Activated CD8-positive, alpha-beta memory T cell treated with anti-CD3 and anti-CD28 coated beads, Interleukin-2, amount 10 ng/mL, durations not matched to agents 7 days and 5 days (primary cell): Measurements from ENCODE around the gene CMTM8. TPM values are rescaled to one million over a fixed set of nuclear protein-coding genes. Genes with fewer than 3 reads are reported as not detected.
A peak's percentile ranks its signal among the peaks of the same experiment; 100 is the strongest.

Source experiments
- ATAC-seq: fragments of 150-1000 bp; cut with Tn5 transposase; one replicate; pipeline ENCODE4 v1.10.0; 2021; ENCODE audit warnings: moderate library complexity
- CTCF ChIA-PET: fragments of 350-600 bp; sonication (Branson Sonifier 250); formaldehyde crosslinking; loops from one replicate; lab custom pipeline; 2021; ENCODE audit warnings: antibody characterized with exemption; lab: Charles Lee
- DNase-seq: peaks from one replicate; pipeline ENCODE4 v3.0.0-alpha.2; 2020
- H3K27ac Mint-ChIP-seq: one replicate; pipeline ENCODE4 v1.8.0; 2021; ENCODE audit warnings: mild to moderate bottlenecking, mixed read lengths
- H3K27me3 Mint-ChIP-seq: one replicate; pipeline ENCODE4 v1.8.0; 2021; ENCODE audit warnings: mixed read lengths
- H3K36me3 Mint-ChIP-seq: one replicate; pipeline ENCODE4 v1.8.0; 2021; ENCODE audit warnings: mild to moderate bottlenecking, mixed read lengths
- H3K4me1 Mint-ChIP-seq: one replicate; pipeline ENCODE4 v1.8.0; 2021; ENCODE audit warnings: mixed read lengths
- H3K4me3 Mint-ChIP-seq: one replicate; pipeline ENCODE4 v1.8.0; 2021; ENCODE audit warnings: mild to moderate bottlenecking, moderate library complexity, mixed read lengths
- H3K9me3 Mint-ChIP-seq: one replicate; pipeline ENCODE4 v1.8.0; 2022; ENCODE audit warnings: low read depth, mixed read lengths
- total RNA-seq, 2 experiments: library from RNA; stranded (reverse); gene quantifications; one replicate each; pipeline ENCODE4 v1.2.3, GENCODE V29; 2021

The CMTM8 gene
- total RNA-seq, 2 experiments from 2014 or later, result 4.0 to 4.4 TPM

- CTCF ChIA-PET, result interaction anchor here (1.0 kb wide), 1 partner anchor 59 kb away, joined by 3 read pairs; no protein-coding TSS in a partner anchor
- no peak for ATAC-seq
Observed at GRCh38 chr3:32347343-32348125, 109.1 kb downstream of the CMTM8 start.

DNA sequence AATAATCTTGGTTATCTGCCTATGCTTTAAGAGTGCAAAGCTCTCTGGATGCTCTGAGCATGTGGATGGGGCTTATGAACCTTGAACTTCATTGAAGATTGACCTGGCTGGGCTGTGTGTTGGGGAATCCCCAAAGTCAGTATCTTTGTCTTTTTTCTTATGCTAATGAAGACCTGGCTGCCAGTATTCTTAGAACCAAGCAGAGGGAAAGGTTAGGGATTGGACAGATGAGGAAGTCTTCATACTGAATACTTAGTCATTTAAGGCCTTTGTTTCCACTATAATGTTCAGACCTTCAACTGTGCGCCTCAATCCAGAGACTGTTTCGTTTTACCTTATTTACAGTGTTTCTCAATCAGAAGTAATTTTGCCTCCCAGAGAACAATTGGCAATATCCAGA lies 110.7 kb downstream of the CMTM8 start:
- Mint-ChIP-seq H3K27me3 (no peaks in the 10 kb centered on the region), H3K4me1 (no peaks in the 10 kb centered on the region), H3K27ac (no peak overlapping the region), H3K36me3 (no peaks in the 10 kb centered on the region), H3K9me3 (no peaks in the 10 kb centered on the region), H3K4me3 (no peak overlapping the region)
- CTCF ChIA-PET, result interaction anchor here (1.1 kb wide), 1 partner anchor 22 kb away, joined by 3 read pairs; no protein-coding TSS in a partner anchor
- no peak for ATAC-seq
- DNase-seq, result no peak

More at GRCh38 chr3:32347343-32348125, 109.1 kb downstream of the CMTM8 start:
- DNase-seq, result no peak
- no peaks in the 10 kb centered on the region for H3K27me3 Mint-ChIP-seq
- no peaks in the 10 kb centered on the region for H3K36me3 Mint-ChIP-seq
- H3K4me3 Mint-ChIP-seq, result no peak overlapping the region
- H3K27ac Mint-ChIP-seq, result no peak overlapping the region
- H3K9me3 Mint-ChIP-seq, result no peaks in the 10 kb centered on the region
- no peaks in the 10 kb centered on the region for H3K4me1 Mint-ChIP-seq

- H3K27me3 Mint-ChIP-seq, result no peaks in the 10 kb centered on the region
- H3K4me1 Mint-ChIP-seq, result no peaks in the 10 kb centered on the region
- H3K9me3 Mint-ChIP-seq, result no peaks in the 10 kb centered on the region
- CTCF ChIA-PET, result interaction anchor here (1.2 kb wide), 1 partner anchor 115 kb away, joined by 3 read pairs; no protein-coding TSS in a partner anchor
- H3K27ac Mint-ChIP-seq, result no peak overlapping the region
- no peak overlapping the region for H3K4me3 Mint-ChIP-seq
- no peak for DNase-seq
- no peaks in the 10 kb centered on the region for H3K36me3 Mint-ChIP-seq
- ATAC-seq, result no peak
Observed at GRCh38 chr3:32352563-32352962, 114.1 kb downstream of the CMTM8 start.

DNA sequence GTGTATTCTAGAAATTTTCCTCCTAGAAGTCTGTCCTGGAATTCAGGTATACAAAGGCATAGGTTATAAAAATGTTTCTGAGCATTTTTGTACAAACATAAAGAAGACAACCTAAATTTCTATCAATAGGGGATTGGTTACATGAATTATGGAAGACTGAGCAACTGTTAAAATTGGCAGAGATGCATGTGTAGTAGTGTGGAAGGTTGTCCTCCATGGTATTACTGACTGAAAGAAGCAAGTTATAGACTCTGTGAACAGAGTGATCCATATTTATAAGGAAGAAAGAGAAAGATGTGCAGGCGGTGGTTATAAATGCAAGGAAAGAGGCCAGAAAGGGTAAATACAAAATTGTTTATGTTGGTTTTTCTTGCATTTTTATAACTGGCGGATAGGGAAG lies 114.9 kb downstream of the CMTM8 start:
- DNase-seq (no peak), ATAC-seq (no peak)
- Mint-ChIP-seq H3K4me1 (no peaks in the 10 kb centered on the region), H3K27me3 (no peaks in the 10 kb centered on the region), H3K27ac (no peak overlapping the region), H3K36me3 (no peaks in the 10 kb centered on the region), H3K4me3 (no peak overlapping the region), H3K9me3 (no peaks in the 10 kb centered on the region)
- CTCF ChIA-PET, result interaction anchor here (1.2 kb wide), 1 partner anchor 115 kb away, joined by 3 read pairs; no protein-coding TSS in a partner anchor

- DNase-seq (no peak), ATAC-seq (no peak)
- Mint-ChIP-seq H3K9me3 (no peaks in the 10 kb centered on the region), H3K27me3 (no peaks in the 10 kb centered on the region), H3K36me3 (no peaks in the 10 kb centered on the region), H3K4me1 (no peaks in the 10 kb centered on the region), H3K27ac (no peak overlapping the region), H3K4me3 (no peak overlapping the region)
- CTCF ChIA-PET, result no interaction called here
Observed at GRCh38 chr3:32354362-32354778, 115.9 kb downstream of the CMTM8 start.

DNA sequence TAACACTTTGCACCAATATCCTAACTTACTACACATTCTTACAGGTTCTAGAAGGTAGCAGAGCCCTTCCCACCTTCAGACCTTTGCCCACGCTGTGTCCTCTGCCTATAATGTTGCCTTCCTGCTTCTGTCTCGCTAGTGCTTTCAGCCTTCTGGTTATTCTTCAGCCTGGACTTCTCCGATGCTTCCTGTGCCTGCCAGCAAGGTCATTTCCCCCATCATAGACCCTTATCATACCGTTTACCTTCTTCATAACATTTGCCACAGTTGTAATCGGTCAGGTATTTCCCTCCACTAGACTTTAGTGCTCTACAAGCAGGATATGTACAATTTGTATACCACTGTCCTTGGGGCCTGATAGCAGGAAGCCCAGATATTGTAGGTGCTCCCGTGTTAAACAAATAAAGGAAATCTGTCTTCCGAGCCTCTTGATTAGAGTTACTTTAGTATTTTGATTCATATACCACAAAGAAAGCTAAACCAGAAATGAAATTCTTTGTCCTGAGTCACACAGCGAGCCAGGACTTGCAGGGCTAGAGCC lies 117.3 kb downstream of the CMTM8 start:
- CTCF ChIA-PET, result interaction anchor here (1.0 to 1.4 kb wide), 2 partner anchors 12 to 21 kb away, joined by 3 to 6 read pairs; no protein-coding TSS in a partner anchor
- ATAC-seq (no peak), DNase-seq (no peak)
- Mint-ChIP-seq H3K4me1 (no peaks in the 10 kb centered on the region), H3K27ac (no peak overlapping the region), H3K4me3 (no peak overlapping the region), H3K36me3 (no peaks in the 10 kb centered on the region), H3K9me3 (no peaks in the 10 kb centered on the region), H3K27me3 (no peaks in the 10 kb centered on the region)

DNA sequence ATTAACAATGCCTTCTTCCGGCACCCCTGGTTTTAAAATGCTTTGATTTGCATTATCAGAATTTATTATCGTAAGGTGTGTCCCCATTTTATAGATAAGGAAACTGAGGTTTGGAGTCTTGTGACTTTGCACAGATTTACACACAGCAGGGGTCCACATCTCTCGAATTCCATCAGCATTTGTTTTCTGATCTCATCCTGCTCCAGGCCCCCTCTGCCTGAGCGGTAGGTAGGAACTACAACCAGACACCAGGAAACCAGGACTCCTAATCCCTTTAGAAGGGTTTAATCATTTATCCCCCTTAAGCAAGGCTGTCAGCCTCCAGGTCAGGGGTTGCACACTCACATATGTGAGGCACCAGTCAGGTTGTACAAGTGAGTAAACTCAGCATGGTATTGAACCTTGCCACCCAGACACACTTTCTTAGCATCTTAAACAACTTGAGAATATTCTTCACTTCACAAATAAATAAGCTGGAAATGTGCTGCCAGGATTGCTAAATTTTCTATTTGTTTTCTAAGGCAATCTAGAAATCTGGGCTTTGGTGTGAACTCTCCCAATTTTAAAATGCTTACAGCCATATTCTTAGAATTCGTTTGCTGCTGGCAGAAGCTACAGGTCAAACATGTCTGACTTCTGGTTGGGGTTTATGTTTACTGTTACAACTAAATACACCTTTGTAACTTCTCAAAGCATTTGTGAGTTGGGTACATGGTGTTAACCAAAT lies 121.4 kb downstream of the CMTM8 start:
- ATAC-seq (no peak), DNase-seq (no peak)
- no peaks in the 10 kb centered on the region for H3K36me3 Mint-ChIP-seq

GRCh38 chr3:32360493-32360827 lies 122.0 kb downstream of the CMTM8 start:
- CTCF ChIA-PET, result no interaction called here
- Mint-ChIP-seq H3K9me3 (no peaks in the 10 kb centered on the region), H3K27me3 (no peaks in the 10 kb centered on the region), H3K4me1 (no peaks in the 10 kb centered on the region), H3K36me3 (no peaks in the 10 kb centered on the region), H3K27ac (no peak overlapping the region), H3K4me3 (no peak overlapping the region)
- ATAC-seq (no peak), DNase-seq (no peak)

More for the DNA sequence above, 121.4 kb downstream of the CMTM8 start:
- CTCF ChIA-PET, result no interaction called here
- Mint-ChIP-seq H3K4me3 (no peak overlapping the region), H3K9me3 (no peaks in the 10 kb centered on the region), H3K4me1 (no peaks in the 10 kb centered on the region), H3K27ac (no peak overlapping the region), H3K27me3 (no peaks in the 10 kb centered on the region)

- Mint-ChIP-seq H3K27ac (peak overlapping the region; percentile 39), H3K9me3 (no peaks in the 10 kb centered on the region), H3K36me3 (no peaks in the 10 kb centered on the region), H3K4me1 (peaks cover 27% of the 10 kb centered on the region), H3K4me3 (no peak overlapping the region), H3K27me3 (no peaks in the 10 kb centered on the region)
- no peak for ATAC-seq
- DNase-seq, result no peak
- CTCF ChIA-PET, result interaction anchor here (1.1 to 3.0 kb wide), 5 partner anchors 9 to 143 kb away, joined by 3 to 10 read pairs (median 7); no protein-coding TSS in a partner anchor
Observed at GRCh38 chr3:32366638-32367397, 128.3 kb downstream of the CMTM8 start.

- DNase-seq (no peak), ATAC-seq (no peak)
- CTCF ChIA-PET, result interaction anchor here (1.1 to 3.0 kb wide), 5 partner anchors 8 to 143 kb away, joined by 3 to 10 read pairs (median 7); no protein-coding TSS in a partner anchor
- Mint-ChIP-seq H3K9me3 (no peaks in the 10 kb centered on the region), H3K4me1 (peaks cover 31% of the 10 kb centered on the region), H3K4me3 (no peak overlapping the region), H3K27me3 (no peaks in the 10 kb centered on the region), H3K27ac (peak overlapping the region; percentile 39), H3K36me3 (no peaks in the 10 kb centered on the region)
Observed at GRCh38 chr3:32367442-32367841, 129.0 kb downstream of the CMTM8 start.

- Mint-ChIP-seq H3K4me3 (no peak overlapping the region), H3K27ac (peak overlapping the region; percentile 83), H3K27me3 (no peaks in the 10 kb centered on the region), H3K4me1 (peaks cover 36% of the 10 kb centered on the region), H3K36me3 (no peaks in the 10 kb centered on the region), H3K9me3 (no peaks in the 10 kb centered on the region)
- DNase-seq (no peak), ATAC-seq (peak; percentile 35)
- CTCF ChIA-PET, result interaction anchor here (0.7 to 9.1 kb wide), 12 partner anchors 10 to 255 kb away, joined by 3 to 114 read pairs (median 4); partner anchors contain the start of gene CMTM7
Observed at GRCh38 chr3:32371461-32372212, 133.2 kb downstream of the CMTM8 start.

GRCh38 chr3:32372213-32372490 lies 133.7 kb downstream of the CMTM8 start:
- no peaks in the 10 kb centered on the region for H3K36me3 Mint-ChIP-seq
- H3K9me3 Mint-ChIP-seq, result no peaks in the 10 kb centered on the region
- no peaks in the 10 kb centered on the region for H3K27me3 Mint-ChIP-seq
- peaks cover 31% of the 10 kb centered on the region for H3K4me1 Mint-ChIP-seq
- no peak for DNase-seq
- H3K27ac Mint-ChIP-seq, result peak overlapping the region; percentile 83
- ATAC-seq, result no peak
- no peak overlapping the region for H3K4me3 Mint-ChIP-seq
- CTCF ChIA-PET, result interaction anchor here (0.7 to 9.1 kb wide), 10 partner anchors 10 to 255 kb away, joined by 3 to 114 read pairs (median 4); partner anchors contain the start of gene CMTM7
